ENCODE data around the gene TMEM198.

TMEM198 gene

GRCh38 chr2:219497495-219498279, 46.1 kb upstream of the TMEM198 start:
- TF ChIP-seq CTCF (IDR thresholded peaks at IDR 0.05; ENCODE audit: unreplicated experiment in 3 of 3): no peak
- Mint-ChIP-seq H3K27me3 (ENCODE audit: low read depth) (peaks cover 54% of the 10 kb centered on the region), H3K4me3 (peak overlapping the region; percentile 87 to 91 (median 87)), H3K9me3 (no peaks in the 10 kb centered on the region), H3K27ac (peak overlapping the region; percentile 78 to 84 (median 84)), H3K36me3 (ENCODE audit: low read depth) (peaks cover 3% of the 10 kb centered on the region), H3K4me1 (peaks cover 41% of the 10 kb centered on the region)

GRCh38 chr2:219498280-219499057, 45.4 kb upstream of the TMEM198 start, which contains the start of gene GMPPA:
GMPPA (plus strand) TSS chr2:219498891; CDS start chr2:219499976, 1,085 bp downstream.
- TF ChIP-seq CTCF (IDR thresholded peaks at IDR 0.05; ENCODE audit: unreplicated experiment in 3 of 3): no peak
- peak within 1 kb of the TSS; percentile 78 to 84 (median 84) for H3K27ac Mint-ChIP-seq

GRCh38 chr2:219499058-219499307, 44.8 kb upstream of the TMEM198 start:
- H3K4me3 Mint-ChIP-seq: peak overlapping the region; percentile 87 to 91 (median 87)
- H3K27ac Mint-ChIP-seq: peak overlapping the region; percentile 78 to 84 (median 84)
- peaks cover 3% of the 10 kb centered on the region for H3K36me3 Mint-ChIP-seq (ENCODE audit: low read depth)
- TF ChIP-seq CTCF (IDR thresholded peaks at IDR 0.05; ENCODE audit: unreplicated experiment in 3 of 3): no peak
- peaks cover 42% of the 10 kb centered on the region for H3K4me1 Mint-ChIP-seq
- H3K27me3 Mint-ChIP-seq (ENCODE audit: low read depth): peaks cover 43% of the 10 kb centered on the region
- no peaks in the 10 kb centered on the region for H3K9me3 Mint-ChIP-seq

More at GRCh38 chr2:219498280-219499057, 45.4 kb upstream of the TMEM198 start, which contains the start of gene GMPPA:
- peaks cover 3% of the 10 kb centered on the region for H3K36me3 Mint-ChIP-seq (ENCODE audit: low read depth)
- no peaks in the 10 kb centered on the region for H3K9me3 Mint-ChIP-seq
- peaks cover 48% of the 10 kb centered on the region for H3K27me3 Mint-ChIP-seq (ENCODE audit: low read depth)
- peaks cover 42% of the 10 kb centered on the region for H3K4me1 Mint-ChIP-seq
- peak within 1 kb of the TSS; percentile 87 to 91 (median 87) for H3K4me3 Mint-ChIP-seq

GRCh38 chr2:219499555-219499954, 44.3 kb upstream of the TMEM198 start:
- Mint-ChIP-seq H3K4me1 (peaks cover 42% of the 10 kb centered on the region), H3K27ac (peak overlapping the region; percentile 78 to 84 (median 84)), H3K4me3 (peak overlapping the region; percentile 87 to 91 (median 87)), H3K36me3 (ENCODE audit: low read depth) (peaks cover 4% of the 10 kb centered on the region), H3K9me3 (no peaks in the 10 kb centered on the region), H3K27me3 (ENCODE audit: low read depth) (peaks cover 44% of the 10 kb centered on the region)
- TF ChIP-seq CTCF (IDR thresholded peaks at IDR 0.05; ENCODE audit: unreplicated experiment in 3 of 3): no peak

GRCh38 chr2:219500135-219500534, 43.7 kb upstream of the TMEM198 start:
- peak in 1 of 3 experiments; percentile 12 for TF ChIP-seq CTCF (IDR thresholded peaks at IDR 0.05; ENCODE audit: unreplicated experiment in 3 of 3)
- Mint-ChIP-seq H3K27ac (peak overlapping the region; percentile 58 to 84 (median 78)), H3K4me3 (peak overlapping the region; percentile 87 to 91 (median 87)), H3K9me3 (no peaks in the 10 kb centered on the region), H3K36me3 (ENCODE audit: low read depth) (peaks cover 7% of the 10 kb centered on the region), H3K27me3 (ENCODE audit: low read depth) (peaks cover 41% of the 10 kb centered on the region), H3K4me1 (peaks cover 39% of the 10 kb centered on the region)
